ENCODE measurements around the gene AIFM2.
"Not testable (repeated sequence)": the region's sequence is repeated elsewhere in the genome, so short reads cannot be mapped to it uniquely, and the experiment has no call there.

Gene AIFM2

GRCh38 chr10:70111496-70111895, 21.1 kb downstream of the AIFM2 start:
- TF ChIP-seq CTCF (IDR thresholded peaks at IDR 0.05; ENCODE audit: low read depth, low read length): no peak
- no peak for TF ChIP-seq EZH2phosphoT487 (IDR thresholded peaks at IDR 0.05; ENCODE audit: low read depth)
- Histone ChIP-seq H3K4me2 (ENCODE audit: low read length) (no peak overlapping the region), H3K27me3 (ENCODE audit: low read depth, low read length) (no peaks in the 10 kb centered on the region), H3K36me3 (replicated peaks; ENCODE audit: low read depth, low read length) (no peaks in the 10 kb centered on the region), H3K79me2 (ENCODE audit: low read length) (no peaks in the 10 kb centered on the region), H4K20me1 (ENCODE audit: insufficient read depth, low read length) (no peaks in the 10 kb centered on the region), H3K9ac (ENCODE audit: low read length) (no peak overlapping the region), H3K4me1 (ENCODE audit: low read length) (peaks cover 13% of the 10 kb centered on the region), H3K27ac (ENCODE audit: low read length) (no peak overlapping the region), H3K4me3 (ENCODE audit: low read length) (no peak overlapping the region), H2AFZ (ENCODE audit: low read depth, low read length) (no peak overlapping the region), H3K9me3 (ENCODE audit: insufficient read depth, low read length) (no peaks in the 10 kb centered on the region)

GRCh38 chr10:70109064-70109729, 23.4 kb downstream of the AIFM2 start:
- no peak overlapping the region for H3K4me3 ChIP-seq (ENCODE audit: low read length)
- no peaks in the 10 kb centered on the region for H3K36me3 ChIP-seq (replicated peaks; ENCODE audit: low read depth, low read length)
- TF ChIP-seq EZH2phosphoT487 (IDR thresholded peaks at IDR 0.05; ENCODE audit: low read depth) (no peak), CTCF (IDR thresholded peaks at IDR 0.05; ENCODE audit: low read depth, low read length) (no peak)
- no peaks in the 10 kb centered on the region for H3K27me3 ChIP-seq (ENCODE audit: low read depth, low read length)
- H4K20me1 ChIP-seq (ENCODE audit: insufficient read depth, low read length): no peaks in the 10 kb centered on the region
- H3K27ac ChIP-seq (ENCODE audit: low read length): no peak overlapping the region
- no peak overlapping the region for H2AFZ ChIP-seq (ENCODE audit: low read depth, low read length)
- no peak overlapping the region for H3K9ac ChIP-seq (ENCODE audit: low read length)
- no peaks in the 10 kb centered on the region for H3K9me3 ChIP-seq (ENCODE audit: insufficient read depth, low read length)
- no peaks in the 10 kb centered on the region for H3K79me2 ChIP-seq (ENCODE audit: low read length)
- peaks cover 8% of the 10 kb centered on the region for H3K4me1 ChIP-seq (ENCODE audit: low read length)
- no peak overlapping the region for H3K4me2 ChIP-seq (ENCODE audit: low read length)

GRCh38 chr10:70106958-70107791, 25.4 kb downstream of the AIFM2 start:
- TF ChIP-seq EZH2phosphoT487 (IDR thresholded peaks at IDR 0.05; ENCODE audit: low read depth) (no peak), CTCF (IDR thresholded peaks at IDR 0.05; ENCODE audit: low read depth, low read length) (peak; percentile 66)
- Histone ChIP-seq H2AFZ (ENCODE audit: low read depth, low read length) (peak overlapping the region; percentile 73; the same call in 1 of the 2 replicates), H3K79me2 (ENCODE audit: low read length) (no peaks in the 10 kb centered on the region), H3K9me3 (ENCODE audit: insufficient read depth, low read length) (no peaks in the 10 kb centered on the region), H3K4me1 (ENCODE audit: low read length) (peaks cover 8% of the 10 kb centered on the region), H3K9ac (ENCODE audit: low read length) (no peak overlapping the region), H3K27me3 (ENCODE audit: low read depth, low read length) (no peaks in the 10 kb centered on the region), H3K4me3 (ENCODE audit: low read length) (peak overlapping the region; percentile 19), H3K36me3 (replicated peaks; ENCODE audit: low read depth, low read length) (no peaks in the 10 kb centered on the region), H4K20me1 (ENCODE audit: insufficient read depth, low read length) (no peaks in the 10 kb centered on the region), H3K27ac (ENCODE audit: low read length) (no peak overlapping the region), H3K4me2 (ENCODE audit: low read length) (peak overlapping the region; percentile 43)

DNA sequence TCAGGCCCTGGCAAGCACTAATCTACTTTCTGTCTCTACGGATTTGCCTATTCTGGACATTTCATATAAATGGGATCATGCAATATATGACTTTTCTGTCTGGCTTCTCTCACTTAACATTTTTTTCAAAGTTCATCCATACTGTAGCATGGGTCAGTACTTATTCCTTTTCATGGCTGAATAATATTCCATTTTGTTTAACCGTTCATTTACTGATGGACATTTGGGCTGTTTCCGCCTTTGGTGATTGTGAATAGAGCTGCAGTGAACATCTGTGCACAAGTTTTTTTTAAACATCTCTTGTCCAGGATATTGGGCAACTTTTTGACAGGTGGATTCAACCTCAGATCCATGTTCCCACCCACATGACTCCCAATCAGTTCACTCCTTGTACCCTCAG, 31.0 kb downstream of the AIFM2 start:
- Histone ChIP-seq H3K36me3 (replicated peaks; ENCODE audit: low read depth, low read length) (no peaks in the 10 kb centered on the region), H3K27ac (ENCODE audit: low read length) (no peak overlapping the region), H3K79me2 (ENCODE audit: low read length) (no peaks in the 10 kb centered on the region), H3K4me2 (ENCODE audit: low read length) (no peak overlapping the region), H3K9me3 (ENCODE audit: insufficient read depth, low read length) (no peaks in the 10 kb centered on the region), H4K20me1 (ENCODE audit: insufficient read depth, low read length) (no peaks in the 10 kb centered on the region), H3K4me1 (ENCODE audit: low read length) (no peaks in the 10 kb centered on the region), H3K27me3 (ENCODE audit: low read depth, low read length) (no peaks in the 10 kb centered on the region), H3K9ac (ENCODE audit: low read length) (no peak overlapping the region), H2AFZ (ENCODE audit: low read depth, low read length) (no peak overlapping the region), H3K4me3 (ENCODE audit: low read length) (no peak overlapping the region)
- TF ChIP-seq CTCF (IDR thresholded peaks at IDR 0.05; ENCODE audit: low read depth, low read length): no peak
- no peak for TF ChIP-seq EZH2phosphoT487 (IDR thresholded peaks at IDR 0.05; ENCODE audit: low read depth)

- not testable (repeated sequence) for H3K36me3 ChIP-seq (replicated peaks; ENCODE audit: low read depth, low read length); H4K20me1 ChIP-seq (ENCODE audit: insufficient read depth, low read length); H2AFZ ChIP-seq (ENCODE audit: low read depth, low read length); H3K9me3 ChIP-seq (ENCODE audit: insufficient read depth, low read length); H3K9ac ChIP-seq (ENCODE audit: low read length); H3K27ac ChIP-seq (ENCODE audit: low read length); H3K79me2 ChIP-seq (ENCODE audit: low read length); H3K4me1 ChIP-seq (ENCODE audit: low read length); H3K4me2 ChIP-seq (ENCODE audit: low read length); H3K4me3 ChIP-seq (ENCODE audit: low read length); H3K27me3 ChIP-seq (ENCODE audit: low read depth, low read length)
Observed at GRCh38 chr10:70101068-70101562, 31.5 kb downstream of the AIFM2 start.
